Measurements from ENCODE around the gene MLLT10.

The MLLT10 gene

DNA sequence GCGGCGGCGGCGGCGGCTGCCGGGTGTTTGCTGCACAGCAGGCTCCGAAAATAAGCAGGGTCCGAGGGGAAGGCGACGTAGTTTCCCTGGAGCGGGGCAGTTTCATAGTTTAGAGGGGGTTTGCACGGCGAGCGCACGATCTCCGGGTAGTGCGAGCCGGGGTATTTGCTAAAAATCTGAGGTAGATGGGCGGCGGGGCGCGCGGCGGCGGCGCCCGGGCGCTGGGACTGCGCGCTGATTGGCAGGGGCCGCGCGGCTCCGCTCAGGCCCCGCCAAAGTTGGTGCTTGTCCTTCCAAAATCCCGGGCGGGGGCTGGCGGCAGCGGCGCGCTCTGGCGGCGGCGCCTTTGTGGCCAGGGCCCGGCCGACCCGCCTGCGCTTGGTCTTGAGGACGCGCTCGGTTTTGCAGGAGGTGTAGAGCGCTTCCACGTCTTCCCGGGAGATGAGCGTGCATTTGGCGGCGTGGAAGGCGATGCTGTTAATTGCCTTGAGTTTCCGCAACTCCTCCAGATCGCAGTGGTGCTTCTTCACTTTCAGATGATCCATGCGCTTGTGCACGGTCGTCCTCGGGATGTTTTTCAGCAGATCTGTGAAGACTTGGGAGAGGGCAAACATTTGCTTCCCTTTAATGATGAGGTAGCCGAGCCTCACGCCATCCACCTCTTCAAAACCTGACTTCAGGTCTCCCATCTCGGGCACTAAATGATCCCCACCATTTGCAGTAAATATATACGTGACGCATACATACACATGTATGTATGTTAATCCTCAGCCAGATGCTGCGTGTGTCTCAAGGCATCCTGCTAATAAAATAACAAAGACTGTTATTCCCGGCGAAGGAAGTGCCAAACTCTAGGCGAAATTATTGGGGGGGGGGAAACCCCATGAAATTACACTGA, 16.6 kb upstream of the MLLT10 start:
- DNase-seq (ENCODE audit: low read depth): no peak

DNA sequence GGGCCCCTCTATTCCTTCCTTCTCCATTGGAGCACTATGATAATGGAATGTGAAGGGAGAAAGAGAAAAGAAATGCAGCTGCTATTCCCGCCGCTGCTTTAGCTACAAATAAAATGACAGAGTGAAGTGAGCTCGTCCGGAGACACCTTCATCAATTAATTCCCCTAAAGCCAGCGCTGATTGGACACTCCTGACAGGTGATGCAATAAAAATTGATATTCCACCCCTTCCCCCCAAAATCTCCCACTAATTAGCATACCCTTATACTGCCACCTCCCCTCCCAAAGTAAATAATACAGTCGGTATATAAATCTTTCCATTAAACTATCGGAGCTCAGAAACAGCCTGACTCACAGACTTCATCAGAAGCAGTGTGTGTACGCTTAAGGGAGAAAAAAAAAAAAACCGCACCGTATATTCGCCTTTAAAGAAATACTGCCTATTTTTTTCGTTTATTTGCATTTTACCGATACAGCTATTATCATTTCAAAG, 15.8 kb upstream of the MLLT10 start:
- DNase-seq (ENCODE audit: low read depth): no peak

DNA sequence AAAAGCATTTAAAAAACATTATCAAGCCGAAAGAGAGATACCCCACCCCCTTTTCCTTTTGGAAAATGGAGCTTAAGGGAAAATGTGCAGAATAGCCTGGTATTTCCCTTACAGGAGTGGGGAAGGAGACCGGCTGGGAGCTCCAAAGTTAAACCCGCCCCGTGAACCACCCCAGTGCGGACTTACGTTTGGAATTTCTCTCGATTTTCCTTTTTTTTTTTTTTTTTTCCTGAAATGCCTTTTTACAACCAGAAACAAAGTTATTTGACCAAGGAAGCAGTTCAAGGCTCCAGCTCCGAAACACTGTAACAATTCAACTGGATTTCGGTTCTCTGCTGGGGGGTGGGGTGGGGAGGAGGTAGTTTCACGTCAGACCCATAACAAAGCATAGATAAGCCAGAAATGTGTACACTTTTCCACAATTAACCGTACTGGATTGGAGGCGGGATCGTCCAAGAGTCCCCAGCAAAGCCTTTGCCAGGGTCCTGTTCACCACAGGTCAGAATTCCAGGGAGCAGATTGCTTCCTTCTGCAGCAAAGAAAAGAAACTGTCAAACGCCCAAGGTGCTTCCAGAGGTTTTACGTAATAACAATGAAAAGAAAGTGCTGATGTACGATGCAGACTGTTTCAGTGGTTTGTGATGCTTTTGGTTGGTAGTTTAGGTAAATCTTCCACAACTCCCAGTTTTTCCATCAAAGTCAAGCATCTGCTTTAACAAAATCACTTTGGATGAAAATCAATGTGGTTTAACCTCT, 15.2 kb upstream of the MLLT10 start:
- DNase-seq (ENCODE audit: low read depth): no peak

DNA sequence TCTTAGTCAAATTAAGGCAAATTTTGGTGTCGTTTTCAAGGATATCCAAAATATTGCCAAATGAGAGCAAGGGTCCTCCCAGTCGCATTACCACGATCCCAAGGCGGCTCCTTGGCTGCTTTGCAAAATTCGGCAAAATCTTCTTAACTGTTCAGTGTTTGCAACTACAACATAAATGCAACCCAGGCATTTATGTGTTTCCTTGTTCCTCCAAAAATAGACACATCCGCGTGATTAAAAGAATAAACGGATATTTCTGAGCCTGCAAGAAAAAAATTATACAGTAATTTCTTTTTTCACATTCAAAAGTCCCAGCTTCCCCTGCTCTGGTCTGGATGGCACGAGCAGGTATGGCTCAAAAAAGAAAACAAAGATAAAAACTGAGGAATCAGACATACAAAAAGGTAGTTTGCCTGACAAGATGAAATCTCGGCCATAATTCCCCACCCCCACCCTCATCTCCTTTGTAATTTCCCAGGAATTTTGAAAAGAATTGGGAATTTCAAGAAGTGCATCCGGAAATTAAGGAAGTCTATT, 14.6 kb upstream of the MLLT10 start:
- no peak for DNase-seq (ENCODE audit: low read depth)

DNA sequence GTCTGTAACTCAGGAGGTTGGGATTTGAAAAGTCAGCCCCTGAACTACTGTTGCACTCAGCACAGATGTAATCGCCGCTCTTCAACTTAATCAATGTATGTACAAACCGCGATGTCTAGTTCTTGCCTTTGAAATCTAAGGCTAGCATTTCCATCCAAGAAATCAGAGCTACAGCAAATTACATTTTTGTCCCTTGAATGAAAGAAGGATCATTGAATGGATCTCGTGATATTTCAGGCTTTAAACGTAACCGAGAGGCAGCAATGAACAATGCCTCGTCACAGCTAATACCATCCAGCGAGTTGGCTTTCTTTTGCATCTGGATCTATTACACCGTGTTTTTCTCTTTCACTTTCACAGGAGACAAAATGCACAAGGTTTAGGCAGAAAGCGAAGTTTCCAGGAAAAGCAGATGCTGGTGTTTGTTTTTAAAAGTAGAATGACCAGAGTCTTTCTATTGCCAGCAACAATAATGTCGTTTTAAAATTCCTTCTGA, 14.0 kb upstream of the MLLT10 start:
- DNase-seq (ENCODE audit: low read depth): no peak

DNA sequence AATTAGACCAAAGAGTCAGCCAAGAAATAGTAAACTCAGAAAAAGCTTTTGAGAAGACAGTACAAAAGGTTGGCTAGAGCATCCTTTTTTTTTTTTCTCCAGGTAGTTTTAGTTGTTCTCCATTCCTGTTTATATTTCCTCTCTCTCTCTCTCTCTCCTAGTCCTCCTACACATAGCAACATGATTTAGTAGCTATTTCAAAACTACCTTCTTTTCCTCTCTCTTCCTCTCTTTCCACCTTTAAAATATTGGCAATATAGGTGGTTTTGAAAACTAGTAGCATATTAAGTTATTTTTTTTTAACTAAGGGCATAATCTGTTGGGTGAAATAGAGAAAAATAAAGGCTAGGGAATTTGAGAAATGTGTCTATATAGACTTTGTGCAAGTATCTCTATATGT, 13.5 kb upstream of the MLLT10 start:
- no peak for DNase-seq (ENCODE audit: low read depth)

DNA sequence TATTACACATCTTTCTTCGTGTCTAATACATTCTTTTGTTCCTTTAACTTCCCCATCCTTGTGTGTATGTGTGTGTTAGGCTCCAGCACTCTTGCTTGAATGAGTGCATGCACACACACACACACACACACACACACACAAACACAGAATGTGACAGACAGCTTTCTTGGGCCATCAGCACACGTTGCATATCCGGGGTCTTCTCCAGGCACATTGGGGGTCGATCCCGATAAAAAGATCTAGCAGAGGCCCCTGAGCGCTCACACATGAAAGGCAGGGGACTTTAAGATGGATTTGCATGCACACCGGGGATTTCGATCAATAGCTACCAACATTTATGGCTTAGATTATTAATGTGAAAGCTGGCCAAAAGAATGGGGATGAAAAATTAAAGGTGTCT, 13.1 kb upstream of the MLLT10 start:
- DNase-seq (ENCODE audit: low read depth): no peak

DNA sequence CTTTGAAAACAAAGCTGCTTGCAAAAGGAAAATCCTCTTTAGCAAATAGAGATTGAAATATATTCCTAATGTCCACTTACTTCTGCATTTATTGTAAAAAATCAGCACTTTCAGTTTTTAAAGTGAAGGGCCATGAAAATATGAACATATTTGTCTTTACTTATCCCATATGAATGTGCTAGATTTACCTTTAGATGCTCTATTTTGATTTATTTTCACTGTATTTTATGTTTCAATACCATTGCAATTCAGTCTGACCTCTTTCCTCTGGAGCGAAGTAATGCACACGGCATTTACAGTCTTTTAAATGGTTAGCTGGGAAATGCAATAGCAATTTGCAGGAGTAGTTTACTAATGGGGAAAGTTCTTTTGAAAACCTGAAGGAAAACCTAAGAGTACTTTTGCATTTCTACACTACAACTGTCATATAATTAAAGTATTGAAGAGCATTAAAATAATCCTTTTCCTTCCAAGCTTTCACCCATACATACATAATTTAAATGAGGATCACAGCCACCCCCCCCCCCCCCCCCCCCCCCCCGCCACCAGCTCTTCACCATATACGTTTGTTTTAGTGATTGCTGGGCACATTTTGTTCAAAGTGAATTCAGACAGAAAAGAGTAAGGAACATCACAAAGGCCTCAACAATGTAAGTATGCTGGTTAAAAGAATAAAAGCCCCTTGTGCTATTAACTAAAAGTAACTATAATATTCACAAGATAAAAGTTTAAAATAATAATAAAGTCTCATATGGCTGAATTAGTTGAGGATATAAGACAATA, 12.1 kb upstream of the MLLT10 start:
- no peak for DNase-seq (ENCODE audit: low read depth)

DNA sequence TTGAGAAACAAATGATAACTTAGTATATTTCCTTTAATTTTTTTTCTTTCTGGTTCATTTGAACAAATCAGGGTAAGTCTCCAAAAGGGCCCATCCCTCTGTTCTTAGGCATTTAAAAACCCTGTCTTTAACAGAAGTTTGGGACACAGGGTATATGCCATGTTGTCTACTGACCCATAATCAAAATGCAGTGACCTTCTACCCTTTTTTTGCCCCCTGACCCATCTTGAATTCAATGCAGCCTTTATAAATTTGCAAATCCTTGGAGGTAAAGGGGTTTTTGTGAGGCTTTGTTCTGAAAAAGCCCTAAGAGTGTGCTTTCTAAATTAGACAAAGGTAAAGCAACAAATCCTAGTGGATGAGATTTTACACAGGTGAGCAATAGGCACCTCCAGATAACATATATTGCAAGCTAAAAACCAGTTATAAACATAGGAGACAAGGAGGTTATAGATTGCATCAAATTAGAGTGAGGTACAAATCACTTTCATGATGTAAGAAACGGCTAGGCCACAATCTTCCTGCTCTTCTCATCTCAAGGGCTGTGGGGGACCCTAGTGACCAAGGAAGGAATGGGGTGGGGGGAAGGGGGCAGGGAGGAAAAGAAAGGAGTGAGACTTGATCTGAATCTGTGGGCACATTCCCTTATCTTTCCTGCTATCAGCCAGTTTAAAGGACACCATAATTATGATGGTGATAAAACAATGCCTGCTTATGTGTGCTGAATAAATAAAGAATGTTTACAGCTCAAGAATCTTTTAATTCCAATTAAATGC, 11.2 kb upstream of the MLLT10 start:
- no peak for DNase-seq (ENCODE audit: low read depth)

DNA sequence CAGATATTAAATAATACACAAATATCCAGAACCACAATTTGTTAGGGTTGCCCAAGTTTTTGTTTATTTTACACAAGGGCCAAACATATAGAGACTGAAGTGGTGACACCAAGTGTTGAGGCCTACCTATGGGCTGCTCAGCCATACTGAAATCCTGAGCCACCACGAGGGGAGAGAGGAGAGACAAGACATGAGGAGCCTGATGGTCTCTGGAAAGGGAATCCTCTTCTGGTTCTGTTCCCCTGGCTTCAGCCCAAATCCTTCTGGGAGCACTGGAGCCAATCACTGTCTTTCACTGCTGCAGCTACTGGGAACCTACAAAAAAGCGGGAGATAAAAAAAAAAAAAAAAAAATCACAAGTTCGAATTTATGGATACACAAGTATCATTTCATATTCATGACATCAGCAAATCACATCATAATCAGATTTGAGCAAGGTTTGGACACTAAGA, 10.4 kb upstream of the MLLT10 start:
- no peak for DNase-seq (ENCODE audit: low read depth)

DNA sequence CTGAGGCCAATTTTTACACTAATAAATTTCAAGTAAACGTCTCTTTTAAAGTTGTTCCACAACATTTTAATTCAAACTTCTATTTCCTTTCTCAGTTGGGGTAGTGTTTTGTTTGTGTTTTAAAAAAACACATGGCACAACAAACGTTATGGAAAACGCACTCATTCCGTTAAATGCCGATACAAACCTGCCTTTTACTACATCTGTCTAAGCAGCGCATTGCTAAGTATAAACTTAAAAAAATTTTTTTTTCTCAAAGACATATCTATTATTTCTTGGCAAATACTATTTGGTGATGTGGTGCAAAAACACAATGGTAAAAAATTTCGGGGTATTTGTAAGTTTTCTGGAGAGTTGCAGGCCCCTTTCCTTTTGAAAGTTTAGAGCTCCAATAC, 9.9 kb upstream of the MLLT10 start:
- DNase-seq (ENCODE audit: low read depth): no peak

DNA sequence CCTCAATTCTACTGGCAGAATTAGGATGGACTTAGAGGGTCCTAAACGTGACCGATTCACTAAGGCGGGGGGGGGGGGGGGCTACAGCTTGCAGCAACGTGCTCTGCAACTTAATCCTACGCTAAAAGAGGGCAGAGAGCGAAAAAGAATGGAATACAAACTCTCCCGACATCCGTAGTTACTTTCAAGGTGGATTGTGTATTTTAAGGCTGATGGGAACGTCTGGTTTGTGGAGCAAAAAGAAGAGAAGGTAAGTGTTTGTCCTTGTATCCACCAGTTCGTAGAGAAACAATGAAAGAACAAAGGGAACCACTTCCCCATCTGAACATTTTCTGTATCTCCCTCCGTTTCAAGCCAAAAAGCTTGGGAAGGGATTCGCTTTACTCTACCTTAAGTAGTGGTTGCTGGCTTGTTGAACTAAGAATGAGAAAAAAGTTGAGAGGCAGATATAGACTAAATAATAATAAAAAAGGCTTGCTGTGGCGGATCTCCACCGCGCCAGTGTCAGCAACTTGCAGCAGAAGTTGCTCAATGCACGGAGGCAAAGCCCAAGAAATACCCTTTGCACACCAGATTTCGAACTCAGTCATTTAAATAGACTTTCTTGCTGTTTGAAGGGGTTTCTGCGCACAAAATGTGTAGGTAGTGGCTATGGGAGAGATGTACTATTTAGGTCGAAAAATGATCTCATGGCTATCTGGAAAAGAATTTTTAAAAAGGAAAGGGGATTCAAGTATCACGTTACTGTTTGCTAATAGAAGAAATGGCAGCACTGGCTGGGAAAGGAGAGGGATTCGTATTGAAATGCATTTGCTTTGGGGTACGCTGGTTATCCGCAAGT, 9.3 kb upstream of the MLLT10 start:
- no peak for DNase-seq (ENCODE audit: low read depth)

DNA sequence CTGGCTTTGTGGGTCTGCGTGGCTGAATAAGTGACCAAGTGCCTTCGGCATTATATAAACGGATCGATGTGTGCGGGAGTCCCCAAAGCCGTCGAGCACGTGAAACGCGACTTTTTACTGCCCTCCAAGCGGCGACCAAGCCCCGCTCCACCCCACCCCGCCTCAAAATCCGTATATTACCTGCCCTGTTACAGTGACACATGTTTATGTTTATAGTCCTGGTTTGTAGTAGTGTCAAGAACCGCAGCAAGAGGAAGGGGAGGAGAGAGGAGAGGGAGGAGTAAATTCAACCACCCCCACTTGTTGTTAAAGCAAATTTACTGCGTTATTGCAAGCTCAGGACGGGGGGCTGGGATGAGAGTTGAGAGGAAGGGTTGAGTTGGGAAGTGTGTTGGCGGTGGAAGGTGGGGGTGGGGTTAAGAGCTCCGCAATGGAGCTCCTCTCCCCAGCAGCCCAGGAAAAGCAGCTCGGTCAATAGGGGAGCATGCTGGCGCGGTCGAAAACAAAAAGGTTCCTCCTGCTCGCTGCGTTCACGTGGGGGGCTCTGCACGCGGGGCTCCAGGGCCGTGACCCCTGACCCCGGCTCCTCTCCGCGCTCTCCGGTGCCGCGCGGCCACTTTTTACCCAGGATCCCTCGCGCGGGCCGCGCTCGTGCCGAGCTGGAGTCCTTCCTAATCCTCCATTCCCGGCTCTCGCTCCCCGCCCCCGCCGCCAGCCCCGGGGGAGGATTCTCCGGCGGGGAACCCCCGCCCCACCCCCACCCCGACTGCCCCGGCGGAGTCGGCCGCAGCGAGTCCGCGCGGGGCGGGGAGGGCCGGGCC, 8.5 kb upstream of the MLLT10 start, which contains the start of gene SKIDA1:
Gene SKIDA1, minus strand, starts transcription at position 316 of the 821 bp plus-strand sequence. CDS start 7,860 bp downstream, outside the sequence.
- DNase-seq (ENCODE audit: low read depth): no peak

DNA sequence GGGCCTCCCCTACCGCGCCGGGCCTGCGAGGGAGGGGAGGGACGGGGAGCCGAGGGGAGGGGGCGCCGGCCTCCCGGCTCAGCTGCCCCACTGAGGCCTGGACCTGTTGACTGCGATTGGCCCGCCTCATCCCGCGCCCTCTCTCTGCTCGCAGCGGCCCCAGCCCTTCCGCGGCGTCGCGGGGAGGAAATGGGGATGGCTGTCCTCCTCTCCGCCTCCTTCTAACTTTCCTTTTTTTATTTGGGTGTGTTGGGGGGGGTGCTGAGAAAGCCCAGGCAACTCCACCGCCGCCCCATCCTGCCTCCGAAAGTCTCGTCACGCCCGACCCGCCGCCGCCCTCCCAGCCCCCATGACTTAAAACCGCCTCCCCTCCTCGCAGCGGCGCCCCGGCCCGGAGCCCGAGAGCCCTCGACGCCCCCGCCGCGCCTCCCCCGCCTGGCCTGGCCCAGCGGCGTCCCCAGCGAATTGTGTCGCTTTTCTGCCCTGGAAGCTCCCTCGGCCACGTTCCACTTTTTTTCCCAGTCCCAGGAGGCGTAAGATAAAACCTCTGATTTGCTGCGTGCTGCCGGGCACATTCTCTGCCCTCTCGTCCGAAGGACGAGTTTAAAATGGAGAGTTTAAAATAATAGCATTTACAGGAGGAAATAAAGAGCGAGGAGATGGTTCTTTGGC, 7.7 kb upstream of the MLLT10 start:
- no peak for DNase-seq (ENCODE audit: low read depth)

DNA sequence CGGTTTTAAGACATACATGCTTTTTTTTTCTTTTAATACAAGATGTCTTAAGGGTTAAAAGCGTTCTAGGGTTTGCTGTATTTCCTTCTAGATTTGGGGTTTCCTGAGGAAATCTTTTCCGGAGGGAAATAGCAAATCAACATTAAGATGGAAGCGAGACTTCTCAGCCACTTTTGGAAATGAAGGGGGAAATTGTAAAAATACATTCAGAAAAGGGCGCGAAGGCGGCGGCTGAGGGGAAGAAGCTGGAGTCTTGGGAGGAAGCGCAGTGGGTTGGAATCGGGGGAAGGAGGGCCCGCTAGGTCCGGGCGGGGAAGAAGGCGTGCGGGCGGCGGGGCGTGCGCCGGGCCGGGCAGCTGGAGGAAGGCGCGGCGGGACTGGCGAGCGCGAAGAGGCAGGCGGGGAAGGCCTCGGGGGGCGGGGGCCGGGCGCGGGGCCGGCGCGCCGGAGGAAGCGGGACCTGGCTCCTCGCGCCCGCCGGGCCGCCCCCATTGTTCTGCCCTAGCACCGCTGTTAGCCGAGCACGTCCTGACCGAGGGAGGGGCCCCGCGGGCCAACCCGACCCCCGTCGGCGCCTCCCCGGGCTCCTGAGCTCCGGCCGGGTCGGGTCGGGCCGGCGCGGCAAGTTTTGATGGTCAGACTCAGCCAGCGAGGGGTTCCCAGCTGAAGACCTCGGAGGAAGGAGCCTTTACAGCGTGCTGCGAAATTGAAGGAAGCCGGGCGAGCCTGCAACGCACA, 7.0 kb upstream of the MLLT10 start:
- no peak for DNase-seq (ENCODE audit: low read depth)

DNA sequence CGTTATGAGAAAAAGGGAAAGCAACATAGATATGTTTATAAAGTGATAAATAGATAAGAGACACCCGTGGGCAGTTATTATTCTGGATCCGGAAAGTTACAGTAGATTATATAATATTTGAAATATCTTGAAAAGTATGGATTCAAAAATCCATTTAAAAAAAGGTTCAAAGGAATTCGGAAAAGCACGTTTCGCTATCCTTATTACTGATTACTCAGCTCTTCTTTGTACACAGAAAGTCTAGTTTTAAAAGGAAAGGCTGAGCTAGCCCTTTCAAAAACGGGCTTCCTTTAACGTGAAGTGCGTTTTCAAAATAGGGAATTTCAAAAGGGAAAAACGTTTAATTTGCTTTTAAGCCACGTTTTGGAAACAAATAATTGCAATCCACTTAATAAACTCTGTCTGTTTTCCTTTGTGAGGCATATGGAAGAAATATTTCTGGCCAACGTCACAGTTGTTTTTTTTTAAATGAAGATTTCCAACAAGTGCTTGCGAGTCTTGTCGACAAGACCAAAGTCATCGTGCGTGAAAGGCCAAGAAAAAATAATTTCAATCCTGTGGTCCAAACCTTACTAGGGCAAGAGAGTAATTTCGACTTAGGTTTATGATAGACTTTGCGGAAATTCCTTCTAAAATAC, 6.3 kb upstream of the MLLT10 start:
- DNase-seq (ENCODE audit: low read depth): no peak
